ENCODE measurements around the gene KLRK1. TPM values are rescaled to one million over a fixed set of nuclear protein-coding genes. Genes with fewer than 3 reads are reported as not detected.
"Not testable (repeated sequence)": the region's sequence is repeated elsewhere in the genome, so short reads cannot be mapped to it uniquely, and the experiment has no call there.

Gene KLRK1
- polyA plus RNA-seq (14.9 and 20.9 TPM in 2 replicates), polyA minus RNA-seq (3.2 and 4.5 TPM in 2 replicates)

DNA sequence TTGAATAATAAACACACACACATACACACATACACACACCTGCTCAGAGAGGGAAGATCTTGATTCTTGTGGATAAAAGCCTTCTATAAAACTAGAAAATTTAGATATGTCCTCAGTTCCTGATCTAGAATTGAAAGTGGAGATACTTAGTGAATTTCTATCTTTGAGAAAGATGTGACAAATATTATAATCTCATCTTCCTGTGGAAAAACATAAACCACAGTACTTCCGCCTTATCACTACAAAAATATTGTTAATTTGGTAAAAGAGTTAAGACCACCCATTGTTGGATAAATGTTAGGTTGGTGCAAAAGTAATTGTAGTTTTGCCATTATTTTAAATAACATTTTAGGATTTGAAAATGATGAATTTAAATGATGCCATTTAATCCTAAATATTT is at the start of gene KLRK1:
Gene KLRK1 (minus strand): TSS at position 138 of the 400 bp plus-strand sequence. CDS start 1,231 bp downstream, outside the sequence.
- H3K27me3 ChIP-seq (ENCODE audit: insufficient read depth, low read depth, low read length) = no peaks in the 10 kb centered on the region
- TF ChIP-seq, protein P1, sequence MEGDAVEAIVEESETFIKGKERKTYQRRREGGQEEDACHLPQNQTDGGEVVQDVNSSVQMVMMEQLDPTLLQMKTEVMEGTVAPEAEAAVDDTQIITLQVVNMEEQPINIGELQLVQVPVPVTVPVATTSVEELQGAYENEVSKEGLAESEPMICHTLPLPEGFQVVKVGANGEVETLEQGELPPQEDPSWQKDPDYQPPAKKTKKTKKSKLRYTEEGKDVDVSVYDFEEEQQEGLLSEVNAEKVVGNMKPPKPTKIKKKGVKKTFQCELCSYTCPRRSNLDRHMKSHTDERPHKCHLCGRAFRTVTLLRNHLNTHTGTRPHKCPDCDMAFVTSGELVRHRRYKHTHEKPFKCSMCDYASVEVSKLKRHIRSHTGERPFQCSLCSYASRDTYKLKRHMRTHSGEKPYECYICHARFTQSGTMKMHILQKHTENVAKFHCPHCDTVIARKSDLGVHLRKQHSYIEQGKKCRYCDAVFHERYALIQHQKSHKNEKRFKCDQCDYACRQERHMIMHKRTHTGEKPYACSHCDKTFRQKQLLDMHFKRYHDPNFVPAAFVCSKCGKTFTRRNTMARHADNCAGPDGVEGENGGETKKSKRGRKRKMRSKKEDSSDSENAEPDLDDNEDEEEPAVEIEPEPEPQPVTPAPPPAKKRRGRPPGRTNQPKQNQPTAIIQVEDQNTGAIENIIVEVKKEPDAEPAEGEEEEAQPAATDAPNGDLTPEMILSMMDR (IDR thresholded peaks at IDR 0.05; ENCODE audit: poor library complexity, severe bottlenecking) = no peak
- TF ChIP-seq TAF1 (IDR thresholded peaks at IDR 0.05; ENCODE audit: low read depth) (no peak), SMC3 (conservative IDR thresholded peaks at IDR 0.05; ENCODE audit: poor library complexity) (no peak), RAD21 (conservative IDR thresholded peaks at IDR 0.05) (no peak), MXI1 (conservative IDR thresholded peaks at IDR 0.05; ENCODE audit: poor library complexity, severe bottlenecking) (no peak), POLR2AphosphoS5 (IDR thresholded peaks at IDR 0.05) (no peak), EZH2 (IDR thresholded peaks at IDR 0.05; ENCODE audit: borderline replicate concordance, insufficient read depth, low read length, poor library complexity, severe bottlenecking) (no peak), EP300 (conservative IDR thresholded peaks at IDR 0.05; ENCODE audit: poor library complexity, severe bottlenecking) (no peak)
- TF ChIP-seq, protein P2, sequence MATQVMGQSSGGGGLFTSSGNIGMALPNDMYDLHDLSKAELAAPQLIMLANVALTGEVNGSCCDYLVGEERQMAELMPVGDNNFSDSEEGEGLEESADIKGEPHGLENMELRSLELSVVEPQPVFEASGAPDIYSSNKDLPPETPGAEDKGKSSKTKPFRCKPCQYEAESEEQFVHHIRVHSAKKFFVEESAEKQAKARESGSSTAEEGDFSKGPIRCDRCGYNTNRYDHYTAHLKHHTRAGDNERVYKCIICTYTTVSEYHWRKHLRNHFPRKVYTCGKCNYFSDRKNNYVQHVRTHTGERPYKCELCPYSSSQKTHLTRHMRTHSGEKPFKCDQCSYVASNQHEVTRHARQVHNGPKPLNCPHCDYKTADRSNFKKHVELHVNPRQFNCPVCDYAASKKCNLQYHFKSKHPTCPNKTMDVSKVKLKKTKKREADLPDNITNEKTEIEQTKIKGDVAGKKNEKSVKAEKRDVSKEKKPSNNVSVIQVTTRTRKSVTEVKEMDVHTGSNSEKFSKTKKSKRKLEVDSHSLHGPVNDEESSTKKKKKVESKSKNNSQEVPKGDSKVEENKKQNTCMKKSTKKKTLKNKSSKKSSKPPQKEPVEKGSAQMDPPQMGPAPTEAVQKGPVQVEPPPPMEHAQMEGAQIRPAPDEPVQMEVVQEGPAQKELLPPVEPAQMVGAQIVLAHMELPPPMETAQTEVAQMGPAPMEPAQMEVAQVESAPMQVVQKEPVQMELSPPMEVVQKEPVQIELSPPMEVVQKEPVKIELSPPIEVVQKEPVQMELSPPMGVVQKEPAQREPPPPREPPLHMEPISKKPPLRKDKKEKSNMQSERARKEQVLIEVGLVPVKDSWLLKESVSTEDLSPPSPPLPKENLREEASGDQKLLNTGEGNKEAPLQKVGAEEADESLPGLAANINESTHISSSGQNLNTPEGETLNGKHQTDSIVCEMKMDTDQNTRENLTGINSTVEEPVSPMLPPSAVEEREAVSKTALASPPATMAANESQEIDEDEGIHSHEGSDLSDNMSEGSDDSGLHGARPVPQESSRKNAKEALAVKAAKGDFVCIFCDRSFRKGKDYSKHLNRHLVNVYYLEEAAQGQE (IDR thresholded peaks at IDR 0.05; ENCODE audit: borderline replicate concordance) = no peak
- H3K9me3 ChIP-seq (ENCODE audit: low read length) = no peaks in the 10 kb centered on the region
- no peak within 1 kb of the TSS for H3K4me3 ChIP-seq (ENCODE audit: low read length)
- H2AFZ ChIP-seq (ENCODE audit: low read depth, low read length) = no peak within 1 kb of the TSS
- no peaks in the 10 kb centered on the region for H3K36me3 ChIP-seq (ENCODE audit: insufficient read depth, low read length)
- no peak within 1 kb of the TSS for H3K27ac ChIP-seq (ENCODE audit: low read length)
- H4K20me1 ChIP-seq (ENCODE audit: insufficient read depth) = no peaks in the 10 kb centered on the region
- H3K4me2 ChIP-seq (ENCODE audit: low read length) = no peak within 1 kb of the TSS
- H3K79me2 ChIP-seq (replicated peaks; ENCODE audit: insufficient read depth, low read length) = no peaks in the 10 kb centered on the region
- no peaks in the 10 kb centered on the region for H3K9me2 ChIP-seq (ENCODE audit: insufficient read depth, low read length)
- no peaks in the 10 kb centered on the region for H3F3A ChIP-seq (ENCODE audit: insufficient read depth, low read length, poor library complexity, severe bottlenecking)
- H3K9ac ChIP-seq (ENCODE audit: low read length) = no peak within 1 kb of the TSS

DNA sequence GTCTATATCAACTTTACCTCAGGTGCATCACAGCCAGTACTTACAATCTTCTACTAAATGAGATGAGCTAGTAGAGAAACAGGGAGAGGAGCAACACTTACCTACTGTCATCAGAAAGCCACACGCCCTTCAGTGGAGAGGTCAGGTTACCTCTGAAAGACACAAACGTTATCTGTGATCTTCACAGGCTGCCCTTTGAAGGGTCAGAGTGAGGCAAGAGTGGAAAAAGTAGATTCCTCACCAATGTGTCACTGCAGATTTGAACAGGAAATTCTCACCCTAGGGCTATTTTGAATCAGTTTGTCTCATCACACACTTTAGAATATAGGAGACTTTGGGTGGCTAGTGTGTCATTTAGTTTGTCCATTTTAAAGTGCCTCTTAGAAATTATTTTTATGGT is 47.8 kb upstream of the KLRK1 start:
- not testable (repeated sequence) for H3F3A ChIP-seq (ENCODE audit: insufficient read depth, low read length, poor library complexity, severe bottlenecking); H3K27ac ChIP-seq (ENCODE audit: low read length); H3K9ac ChIP-seq (ENCODE audit: low read length); H3K36me3 ChIP-seq (ENCODE audit: insufficient read depth, low read length); H3K4me2 ChIP-seq (ENCODE audit: low read length); H3K4me3 ChIP-seq (ENCODE audit: low read length); H3K9me2 ChIP-seq (ENCODE audit: insufficient read depth, low read length); H3K27me3 ChIP-seq (ENCODE audit: insufficient read depth, low read depth, low read length); H4K20me1 ChIP-seq (ENCODE audit: insufficient read depth); H2AFZ ChIP-seq (ENCODE audit: low read depth, low read length); H3K79me2 ChIP-seq (replicated peaks; ENCODE audit: insufficient read depth, low read length); H3K9me3 ChIP-seq (ENCODE audit: low read length)

DNA sequence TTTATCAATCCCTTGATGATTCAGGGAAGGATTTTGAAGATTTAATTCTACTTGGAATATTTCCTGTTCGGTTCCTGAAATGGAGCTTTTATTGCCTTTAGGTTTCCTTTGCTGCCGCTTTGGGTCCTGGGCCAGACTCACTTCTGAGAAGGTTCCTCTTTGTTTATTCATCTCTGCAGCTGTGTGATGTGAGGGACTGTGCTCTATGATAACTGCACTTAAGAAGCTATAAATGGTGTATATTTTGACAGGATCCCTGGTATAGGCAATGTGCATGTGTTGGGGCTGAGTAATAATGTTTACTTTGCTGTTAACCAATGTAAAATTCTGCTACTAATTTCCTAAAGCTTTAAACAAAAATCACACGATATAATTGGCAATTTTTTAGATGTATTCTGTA is 46.0 kb upstream of the KLRK1 start, which contains the start of gene KLRC2:
Gene KLRC2 (minus strand): TSS at position 195 of the 400 bp plus-strand sequence. CDS start 24 bp downstream, at position 171.
- not testable (repeated sequence) for H3K4me2 ChIP-seq (ENCODE audit: low read length); H3K27me3 ChIP-seq (ENCODE audit: insufficient read depth, low read depth, low read length); H3F3A ChIP-seq (ENCODE audit: insufficient read depth, low read length, poor library complexity, severe bottlenecking); H3K9ac ChIP-seq (ENCODE audit: low read length); H4K20me1 ChIP-seq (ENCODE audit: insufficient read depth); H2AFZ ChIP-seq (ENCODE audit: low read depth, low read length); H3K79me2 ChIP-seq (replicated peaks; ENCODE audit: insufficient read depth, low read length); H3K27ac ChIP-seq (ENCODE audit: low read length); H3K36me3 ChIP-seq (ENCODE audit: insufficient read depth, low read length); H3K9me2 ChIP-seq (ENCODE audit: insufficient read depth, low read length); H3K9me3 ChIP-seq (ENCODE audit: low read length)
- H3K4me3 ChIP-seq (ENCODE audit: low read length) = peak within 1 kb of the TSS; percentile 30

DNA sequence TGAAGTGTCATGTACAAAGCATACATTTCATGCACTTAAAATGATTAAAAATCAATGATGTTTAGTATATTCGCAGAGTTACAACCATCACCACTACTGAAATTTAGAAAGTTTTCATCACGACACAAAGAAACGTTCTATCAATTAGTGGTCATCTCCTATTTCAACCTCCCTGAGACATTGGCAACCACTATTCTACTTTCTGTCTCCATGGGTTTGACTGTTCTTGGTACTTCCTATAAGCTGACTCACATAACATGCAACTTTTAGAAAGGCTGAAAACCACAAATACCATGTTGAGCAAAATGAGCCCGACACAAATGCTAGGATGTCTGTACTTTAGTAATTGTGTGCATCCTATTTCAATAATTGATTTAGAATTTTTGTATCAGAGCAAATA is 40.8 kb upstream of the KLRK1 start:
- not testable (repeated sequence) for H3K4me2 ChIP-seq (ENCODE audit: low read length); H3K79me2 ChIP-seq (replicated peaks; ENCODE audit: insufficient read depth, low read length); H3K9me3 ChIP-seq (ENCODE audit: low read length); H3K4me3 ChIP-seq (ENCODE audit: low read length); H3K36me3 ChIP-seq (ENCODE audit: insufficient read depth, low read length); H3F3A ChIP-seq (ENCODE audit: insufficient read depth, low read length, poor library complexity, severe bottlenecking); H3K27ac ChIP-seq (ENCODE audit: low read length); H3K9ac ChIP-seq (ENCODE audit: low read length); H2AFZ ChIP-seq (ENCODE audit: low read depth, low read length); H3K9me2 ChIP-seq (ENCODE audit: insufficient read depth, low read length); H4K20me1 ChIP-seq (ENCODE audit: insufficient read depth); H3K27me3 ChIP-seq (ENCODE audit: insufficient read depth, low read depth, low read length)

DNA sequence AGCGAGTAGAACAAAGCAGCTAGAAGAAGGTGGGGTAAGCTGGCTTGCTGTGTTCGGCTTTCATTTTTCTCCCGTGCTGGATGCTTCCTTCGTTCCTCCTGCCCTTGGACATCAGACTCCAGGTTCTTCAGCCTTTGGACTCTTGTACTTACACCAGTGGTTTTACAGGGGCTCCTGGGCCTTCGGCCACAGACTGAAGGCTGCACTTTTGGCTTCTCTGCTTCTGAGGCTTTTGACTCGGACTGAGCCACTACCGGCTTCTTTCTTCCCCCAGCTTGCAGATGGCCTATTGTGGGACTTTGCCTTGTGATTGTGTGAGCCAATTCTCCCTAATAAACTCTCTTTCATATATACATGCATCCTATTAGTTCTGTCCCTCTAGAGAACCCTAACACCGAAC is 36.1 kb upstream of the KLRK1 start:
- not testable (repeated sequence) for H3K79me2 ChIP-seq (replicated peaks; ENCODE audit: insufficient read depth, low read length); H3F3A ChIP-seq (ENCODE audit: insufficient read depth, low read length, poor library complexity, severe bottlenecking); H3K9me2 ChIP-seq (ENCODE audit: insufficient read depth, low read length); H3K27ac ChIP-seq (ENCODE audit: low read length); H3K36me3 ChIP-seq (ENCODE audit: insufficient read depth, low read length); H2AFZ ChIP-seq (ENCODE audit: low read depth, low read length); H3K4me2 ChIP-seq (ENCODE audit: low read length); H3K27me3 ChIP-seq (ENCODE audit: insufficient read depth, low read depth, low read length); H3K4me3 ChIP-seq (ENCODE audit: low read length); H3K9ac ChIP-seq (ENCODE audit: low read length); H3K9me3 ChIP-seq (ENCODE audit: low read length); H4K20me1 ChIP-seq (ENCODE audit: insufficient read depth)

Data from neural cell (in vitro differentiated cells).